ENCODE results near the gene RER1.

RER1 gene

GRCh38 chr1:2353551-2354438 lies 37.8 kb upstream of the RER1 start:
- no peak for DNase-seq (ENCODE audit: low read depth in 4 of 4, low spot score in 1 of 4)

DNA sequence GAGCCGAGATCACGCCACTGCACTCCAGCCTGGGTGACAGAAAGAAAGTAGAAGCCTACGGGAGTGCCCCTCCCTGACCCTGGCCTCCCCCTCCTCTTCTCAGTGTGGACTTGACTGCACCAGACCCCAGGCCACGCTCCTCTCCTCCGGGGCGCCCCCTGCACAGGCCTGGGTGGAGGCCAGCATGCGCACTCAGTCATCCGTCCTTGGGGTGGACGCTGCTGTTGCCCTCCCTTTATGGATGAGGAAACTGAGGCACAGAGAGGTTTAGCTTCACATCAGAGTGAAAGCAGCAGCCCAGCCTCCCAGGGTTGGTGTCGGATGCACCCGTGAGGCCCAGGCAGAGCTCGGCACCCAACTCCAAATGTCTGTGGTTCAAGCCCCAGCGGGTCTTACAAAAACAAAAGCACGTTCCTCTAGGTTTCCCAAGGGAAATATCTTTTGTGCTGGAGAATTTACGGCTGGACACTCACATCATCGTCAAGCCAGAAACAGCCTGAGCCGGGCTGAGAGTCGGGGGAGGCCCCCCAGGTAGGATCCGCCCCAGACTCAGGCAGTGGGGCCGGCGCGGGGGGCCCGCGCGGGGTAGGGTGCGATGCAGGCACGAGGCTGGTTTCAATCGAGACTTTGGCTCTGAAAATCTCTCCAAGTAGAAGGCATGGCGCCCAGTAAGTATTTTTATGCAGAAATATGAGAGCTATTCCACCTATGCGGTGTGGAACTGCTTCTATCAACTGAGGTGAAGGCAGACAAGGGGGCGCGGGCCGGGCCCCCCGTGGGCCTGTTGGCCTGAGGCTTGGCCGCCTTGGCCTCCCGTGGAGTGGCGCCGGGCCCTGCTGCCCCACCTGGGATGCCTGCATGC lies 36.9 kb upstream of the RER1 start:
- no peak for DNase-seq (ENCODE audit: low read depth in 4 of 4, low spot score in 1 of 4)

GRCh38 chr1:2355373-2356261 lies 36.0 kb upstream of the RER1 start:
- no peak for DNase-seq (ENCODE audit: low read depth in 4 of 4, low spot score in 1 of 4)

DNA sequence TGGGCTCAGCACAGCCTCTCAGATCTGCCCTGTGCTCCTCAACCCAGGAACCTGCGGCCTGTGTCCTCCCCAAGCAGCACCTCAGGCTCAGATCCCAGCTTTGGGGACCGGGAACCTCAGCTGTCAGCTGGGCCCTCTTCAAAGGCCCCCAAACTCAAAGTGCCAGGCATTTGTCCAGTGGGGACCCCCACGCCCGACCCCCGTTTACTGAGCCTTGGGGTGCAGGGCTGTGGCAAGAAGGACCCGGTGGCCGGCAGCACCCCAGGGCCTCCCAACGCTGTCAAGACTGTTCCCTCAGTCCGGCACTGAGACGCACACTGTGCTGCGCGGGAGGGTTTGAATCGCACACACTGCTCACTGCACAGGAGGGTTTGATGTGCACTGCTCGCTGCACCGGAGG lies 35.2 kb upstream of the RER1 start:
- no peak for DNase-seq (ENCODE audit: low read depth in 4 of 4, low spot score in 1 of 4)

- no peak for DNase-seq (ENCODE audit: low read depth in 4 of 4, low spot score in 1 of 4)
Observed at GRCh38 chr1:2356911-2357845, 34.5 kb upstream of the RER1 start.

DNA sequence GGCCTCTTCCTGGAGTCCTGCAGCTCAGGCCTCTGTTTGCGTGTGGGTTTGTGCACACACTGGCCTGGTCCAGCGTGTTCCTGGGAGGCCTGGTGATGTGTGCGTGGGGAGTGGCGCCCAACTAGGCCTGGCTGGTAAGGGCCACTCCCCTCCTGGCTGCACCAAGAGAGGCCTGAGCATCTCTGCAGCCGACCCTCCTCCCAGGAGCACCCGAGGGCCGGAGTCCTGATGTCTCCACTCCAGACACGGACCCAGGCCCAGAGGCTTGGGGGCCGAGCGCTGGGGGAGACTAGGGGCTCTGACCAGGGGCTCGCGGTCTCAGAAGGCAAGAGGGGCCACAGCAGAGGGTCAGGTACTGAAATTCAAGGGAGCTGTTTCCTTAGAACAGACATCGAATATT lies 33.6 kb upstream of the RER1 start:
- DNase-seq (ENCODE audit: low read depth in 4 of 4, low spot score in 1 of 4) = no peak

- no peak for DNase-seq (ENCODE audit: low read depth in 4 of 4, low spot score in 1 of 4)
Observed at GRCh38 chr1:2358651-2359640, 32.7 kb upstream of the RER1 start.

DNA sequence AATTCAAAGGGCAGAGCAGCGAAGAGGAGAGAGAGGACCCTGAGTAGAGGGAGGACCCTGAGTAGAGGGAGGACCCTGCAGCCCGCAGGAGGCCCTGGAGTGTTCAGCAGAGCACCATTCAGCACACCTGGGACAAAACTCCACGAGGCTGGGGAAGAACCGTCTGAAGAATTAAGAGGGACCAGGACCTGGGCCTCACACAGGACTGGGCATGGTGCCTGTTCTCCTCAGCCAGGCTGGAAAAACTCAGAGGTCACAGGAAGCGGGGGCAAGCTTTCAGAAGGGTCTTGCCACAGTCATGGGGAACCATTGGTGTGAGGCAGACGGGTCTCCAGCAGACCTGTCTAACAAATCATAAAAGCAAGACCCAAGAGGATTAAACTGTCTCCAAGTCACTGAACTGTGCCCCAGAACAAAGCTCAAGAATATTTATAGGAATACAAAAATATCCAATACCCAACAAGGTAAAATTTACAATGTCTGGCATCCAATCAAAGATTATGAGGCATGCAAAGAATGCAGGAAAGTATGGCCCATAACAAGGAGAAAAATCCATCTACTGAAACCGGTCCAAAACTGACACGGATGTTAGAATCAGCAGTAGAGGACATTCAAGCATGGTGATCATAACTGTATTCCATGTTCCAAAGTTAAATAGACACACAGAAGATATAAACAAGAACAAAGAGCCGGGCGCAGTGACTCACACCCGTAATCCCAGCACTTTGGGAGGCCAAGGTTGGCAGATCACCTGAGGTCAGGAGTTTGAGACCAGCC lies 30.9 kb upstream of the RER1 start:
- DNase-seq (ENCODE audit: low read depth in 4 of 4, low spot score in 1 of 4) = no peak

GRCh38 chr1:2363847-2364513 lies 27.7 kb upstream of the RER1 start:
- DNase-seq (ENCODE audit: low read depth in 4 of 4, low spot score in 1 of 4) = no peak

GRCh38 chr1:2368053-2368744 lies 23.4 kb upstream of the RER1 start:
- no peak for DNase-seq (ENCODE audit: low read depth in 4 of 4, low spot score in 1 of 4)

DNA sequence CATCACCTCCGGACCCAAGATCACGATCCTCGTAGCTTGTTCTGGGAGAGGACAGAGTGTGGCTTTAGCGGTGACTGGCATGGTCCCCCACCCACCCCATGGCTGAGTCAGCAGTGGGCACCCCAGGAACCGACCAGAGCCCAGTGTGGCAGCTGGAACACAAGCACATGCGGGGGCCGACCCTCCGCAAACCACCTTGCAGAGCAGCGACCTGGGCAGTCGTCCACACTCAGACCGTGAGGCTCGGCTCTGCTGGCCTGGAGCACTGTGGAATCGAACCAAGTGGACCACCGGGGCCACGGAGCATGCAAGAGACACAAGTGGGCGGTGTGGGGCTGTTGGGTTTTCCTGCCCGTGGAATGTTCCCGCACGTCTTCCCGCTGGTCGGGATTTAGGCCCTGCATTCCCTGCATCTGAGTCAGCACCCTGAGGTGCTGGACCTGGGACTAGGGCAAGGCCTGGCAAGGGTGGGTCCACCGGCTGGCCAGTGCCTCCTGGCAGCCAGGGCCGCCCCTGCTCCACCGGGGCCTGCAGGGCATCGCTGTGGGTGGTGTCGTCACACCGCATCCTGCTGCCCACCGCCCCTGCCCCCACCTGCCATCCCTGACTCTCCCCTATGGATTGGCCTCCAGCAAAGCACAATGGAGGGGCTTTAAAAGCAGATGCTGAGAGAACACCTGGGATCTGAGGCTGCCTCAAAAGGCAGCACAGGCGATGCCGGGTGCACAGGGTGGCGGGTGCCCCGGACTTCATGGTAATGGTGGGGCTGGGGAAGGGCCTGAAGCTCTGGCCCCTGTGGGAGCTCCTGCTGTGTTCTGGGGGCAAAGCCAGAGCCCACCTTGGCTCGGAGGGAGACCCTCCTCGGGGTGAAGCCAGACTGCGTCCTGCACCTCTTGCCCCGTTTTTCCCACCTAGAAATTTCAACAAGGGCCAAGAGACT lies 18.8 kb upstream of the RER1 start:
- no peak for DNase-seq (ENCODE audit: low read depth in 4 of 4, low spot score in 1 of 4)

- no peak for DNase-seq (ENCODE audit: low read depth in 4 of 4, low spot score in 1 of 4)
Observed at GRCh38 chr1:2373551-2374251, 17.9 kb upstream of the RER1 start.

DNA sequence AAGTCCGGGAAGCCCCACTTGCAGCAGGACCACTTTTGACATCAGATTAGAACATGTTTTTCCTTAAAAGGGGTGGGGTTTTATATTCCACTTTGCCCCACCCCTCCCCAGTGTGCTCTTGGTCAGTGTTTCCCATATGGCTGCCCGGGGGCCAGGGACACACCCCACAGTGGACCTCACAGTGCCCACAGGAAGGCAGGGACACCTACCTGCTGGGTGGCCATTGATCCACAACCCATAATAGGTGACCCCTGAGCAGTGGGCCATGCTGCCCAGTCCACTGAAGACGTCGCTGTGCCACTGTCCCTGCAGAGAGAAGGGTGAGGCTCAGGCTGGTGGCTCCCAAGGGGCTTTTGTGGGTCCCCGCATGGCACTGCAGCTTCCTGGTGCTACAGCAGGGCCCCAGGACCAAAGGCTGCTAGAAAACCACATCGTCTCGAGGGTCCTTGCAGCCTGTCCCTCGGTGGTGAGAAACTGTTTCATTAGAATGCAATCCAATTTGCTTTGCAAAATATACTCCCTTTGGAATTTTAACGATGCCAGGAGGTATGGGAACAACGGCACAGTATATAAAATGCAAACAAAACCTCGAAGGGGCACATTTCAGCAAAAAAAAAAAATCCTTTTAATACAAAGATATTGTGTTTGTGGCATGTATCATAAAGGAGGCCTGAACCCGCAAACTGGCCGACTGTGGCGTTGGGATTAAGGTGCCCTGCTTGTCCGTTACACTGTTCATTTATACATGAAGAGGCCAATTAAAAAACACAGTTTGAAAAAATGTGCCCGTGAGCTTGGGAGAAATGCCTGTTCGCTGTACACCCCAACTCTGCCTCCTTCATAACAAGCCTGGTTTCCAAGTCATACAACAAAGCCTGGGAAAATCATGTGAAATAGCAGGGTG lies 17.1 kb upstream of the RER1 start:
- DNase-seq (ENCODE audit: low read depth in 4 of 4, low spot score in 1 of 4) = no peak

GRCh38 chr1:2375246-2375922 lies 16.3 kb upstream of the RER1 start:
- DNase-seq (ENCODE audit: low read depth in 4 of 4, low spot score in 1 of 4) = no peak

Data from stimulated activated CD4-positive, alpha-beta T cell treated with anti-CD3 and anti-CD28 coated beads, Interleukin-1b, Interleukin-23, amount 100 ng/mL, for 24 hours (primary cell).